BE2C (cell line): ENCODE data around the gene FXYD2.

ENCODE experiments used
- DNase-seq: peaks from one replicate; pipeline ENCODE4 v3.0.0-alpha.2; 2020
- H3K27me3 ChIP-seq: fragments of 250-450 bp; sonication (Bioruptor Pico); 2 replicates; pipeline ENCODE4 v1.5.1; 2020; ENCODE audit warnings: mild to moderate bottlenecking
- H3K36me3 ChIP-seq: fragments of 250-450 bp; sonication (Bioruptor Pico); 2 replicates; pipeline ENCODE4 v1.5.1; 2020; ENCODE audit warnings: mild to moderate bottlenecking
- H3K4me1 ChIP-seq: fragments of 250-450 bp; sonication (Bioruptor Pico); 2 replicates; pipeline ENCODE4 v1.5.1; 2020
- H3K4me3 ChIP-seq: 2 replicates; pipeline ENCODE4 v1.5.1; 2011; ENCODE audit warnings: low read depth, low read length
- H3K9me3 ChIP-seq: fragments of 250-450 bp; sonication (Bioruptor Pico); 2 replicates; pipeline ENCODE4 v1.5.1; 2020
- TF ChIP-seq, protein P1 (sequence below): IDR thresholded peaks from 2 replicates; pipeline ENCODE4 v1.5.1; 2012; ENCODE audit warnings: mild to moderate bottlenecking, low read depth, low read length

Gene FXYD2

DNA sequence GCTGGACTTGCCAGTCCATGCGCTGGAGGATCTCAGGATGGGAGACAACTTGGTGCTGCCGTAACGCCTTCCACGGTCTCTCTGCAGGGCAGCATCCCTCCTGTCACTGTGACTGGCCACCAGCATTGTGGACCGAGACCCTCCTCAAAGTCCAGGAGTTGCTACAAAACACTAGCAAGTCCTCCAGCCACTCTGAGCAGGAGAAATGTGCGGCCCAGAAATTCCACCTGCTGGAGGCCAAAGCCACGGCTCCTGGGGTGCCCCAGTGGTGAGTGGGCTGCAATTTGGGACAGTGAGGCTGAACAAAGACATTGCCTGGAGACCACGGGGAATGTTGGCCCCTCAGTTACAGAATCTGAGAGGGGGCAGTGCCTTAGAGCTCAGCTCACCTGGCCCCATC, 20.6 kb downstream of the FXYD2 start:
- Histone ChIP-seq H3K36me3 (no peaks in the 10 kb centered on the region), H3K27me3 (no peaks in the 10 kb centered on the region), H3K4me3 (no peak overlapping the region), H3K4me1 (no peaks in the 10 kb centered on the region), H3K9me3 (no peaks in the 10 kb centered on the region)
- DNase-seq = no peak
- TF ChIP-seq, protein P1, sequence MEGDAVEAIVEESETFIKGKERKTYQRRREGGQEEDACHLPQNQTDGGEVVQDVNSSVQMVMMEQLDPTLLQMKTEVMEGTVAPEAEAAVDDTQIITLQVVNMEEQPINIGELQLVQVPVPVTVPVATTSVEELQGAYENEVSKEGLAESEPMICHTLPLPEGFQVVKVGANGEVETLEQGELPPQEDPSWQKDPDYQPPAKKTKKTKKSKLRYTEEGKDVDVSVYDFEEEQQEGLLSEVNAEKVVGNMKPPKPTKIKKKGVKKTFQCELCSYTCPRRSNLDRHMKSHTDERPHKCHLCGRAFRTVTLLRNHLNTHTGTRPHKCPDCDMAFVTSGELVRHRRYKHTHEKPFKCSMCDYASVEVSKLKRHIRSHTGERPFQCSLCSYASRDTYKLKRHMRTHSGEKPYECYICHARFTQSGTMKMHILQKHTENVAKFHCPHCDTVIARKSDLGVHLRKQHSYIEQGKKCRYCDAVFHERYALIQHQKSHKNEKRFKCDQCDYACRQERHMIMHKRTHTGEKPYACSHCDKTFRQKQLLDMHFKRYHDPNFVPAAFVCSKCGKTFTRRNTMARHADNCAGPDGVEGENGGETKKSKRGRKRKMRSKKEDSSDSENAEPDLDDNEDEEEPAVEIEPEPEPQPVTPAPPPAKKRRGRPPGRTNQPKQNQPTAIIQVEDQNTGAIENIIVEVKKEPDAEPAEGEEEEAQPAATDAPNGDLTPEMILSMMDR = no peak

DNA sequence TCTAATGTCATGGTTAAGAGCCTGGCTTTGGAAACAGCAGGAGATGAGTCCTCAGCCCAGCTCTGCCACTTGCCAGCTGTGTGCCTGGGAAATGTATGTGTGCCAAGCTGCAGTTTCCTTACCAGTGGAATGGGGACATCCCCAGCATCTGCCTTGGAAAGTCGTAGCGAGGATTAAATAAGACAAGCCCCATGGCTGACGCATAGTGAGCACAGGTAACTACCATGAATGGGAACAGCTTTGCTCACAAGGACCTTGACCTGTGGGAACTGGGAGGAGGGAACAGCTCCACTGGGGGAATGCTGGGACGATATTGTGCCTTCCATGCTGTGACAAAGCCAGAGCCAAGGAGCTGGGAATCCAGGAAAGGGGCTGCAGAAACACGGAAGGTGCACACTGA, 24.9 kb downstream of the FXYD2 start:
- H3K27me3 ChIP-seq = peaks cover 27% of the 10 kb centered on the region
- no peak for DNase-seq
- peaks cover 3% of the 10 kb centered on the region; the same call in 1 of the 2 replicates for H3K4me1 ChIP-seq
- no peaks in the 10 kb centered on the region for H3K36me3 ChIP-seq
- TF ChIP-seq, protein P1 = no peak
- no peak overlapping the region for H3K4me3 ChIP-seq
- H3K9me3 ChIP-seq = no peaks in the 10 kb centered on the region

DNA sequence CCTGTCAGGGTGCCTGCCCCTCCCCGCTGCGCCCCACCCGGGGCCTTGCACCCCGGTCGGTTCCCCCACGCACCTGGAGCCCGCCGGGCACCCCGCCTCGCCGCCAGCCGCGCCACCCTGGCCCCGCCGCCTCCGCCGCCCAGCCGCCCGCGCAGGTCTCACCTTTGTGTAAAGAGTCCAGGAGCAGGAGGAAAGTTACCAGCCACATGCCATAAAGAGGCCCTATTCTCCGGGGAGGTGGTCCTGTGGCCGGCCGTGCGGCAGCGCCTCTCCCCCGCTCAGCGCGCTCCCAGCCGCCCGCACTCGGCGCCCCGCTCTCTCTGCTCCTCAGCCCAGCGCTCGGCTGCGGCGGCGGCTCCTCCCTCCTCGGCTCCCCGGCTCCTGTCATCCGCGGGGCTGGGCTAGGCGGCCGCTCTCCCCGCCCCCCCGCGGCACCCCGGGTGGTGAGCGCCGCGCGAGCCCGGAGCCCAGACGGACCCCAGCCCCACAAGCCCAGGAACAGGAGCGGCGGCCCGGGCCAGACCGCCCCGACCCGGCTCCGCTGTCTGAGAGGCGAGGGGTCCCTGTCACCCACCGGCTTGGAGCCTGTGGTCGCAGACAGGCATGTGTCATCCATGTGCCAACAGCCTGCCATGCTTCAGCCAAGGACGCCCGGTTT, 27.5 kb downstream of the FXYD2 start, which contains the start of gene DSCAML1:
Gene DSCAML1 (minus strand): TSS at position 345 of the 658 bp plus-strand sequence. CDS start 137 bp downstream, at position 208.
- Histone ChIP-seq H3K4me3 (peak within 1 kb of the TSS; percentile 44), H3K9me3 (no peaks in the 10 kb centered on the region), H3K4me1 (peaks cover 3% of the 10 kb centered on the region; the same call in 1 of the 2 replicates), H3K36me3 (no peaks in the 10 kb centered on the region), H3K27me3 (peaks cover 28% of the 10 kb centered on the region)
- TF ChIP-seq, protein P1 = no peak
- peak; percentile 51 for DNase-seq

DNA sequence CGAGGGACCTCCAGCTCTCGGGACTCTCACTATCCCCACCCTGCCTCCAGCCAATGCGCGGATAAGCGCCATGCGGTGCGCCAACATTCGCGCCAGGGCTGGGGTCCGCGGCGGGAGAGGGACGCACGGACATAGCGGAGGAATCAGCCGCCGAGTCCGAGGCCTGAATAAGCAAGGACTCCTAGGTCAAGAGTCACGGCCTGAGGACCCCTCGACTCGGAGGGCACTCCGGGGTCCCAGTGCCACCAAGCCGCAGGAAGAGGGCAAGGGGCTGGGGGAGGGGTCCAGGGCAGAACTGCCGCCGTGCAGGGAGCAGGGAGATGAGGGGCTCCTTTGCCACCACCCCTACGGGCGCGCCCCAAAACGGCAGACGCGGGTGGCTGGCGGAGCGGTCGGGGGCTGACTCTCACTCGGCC, 28.1 kb downstream of the FXYD2 start:
- Histone ChIP-seq H3K9me3 (no peaks in the 10 kb centered on the region), H3K36me3 (no peaks in the 10 kb centered on the region), H3K4me1 (peaks cover 3% of the 10 kb centered on the region; the same call in 1 of the 2 replicates), H3K4me3 (peak overlapping the region; percentile 44), H3K27me3 (peaks cover 28% of the 10 kb centered on the region)
- no peak for DNase-seq
- TF ChIP-seq, protein P1 = no peak

DNA sequence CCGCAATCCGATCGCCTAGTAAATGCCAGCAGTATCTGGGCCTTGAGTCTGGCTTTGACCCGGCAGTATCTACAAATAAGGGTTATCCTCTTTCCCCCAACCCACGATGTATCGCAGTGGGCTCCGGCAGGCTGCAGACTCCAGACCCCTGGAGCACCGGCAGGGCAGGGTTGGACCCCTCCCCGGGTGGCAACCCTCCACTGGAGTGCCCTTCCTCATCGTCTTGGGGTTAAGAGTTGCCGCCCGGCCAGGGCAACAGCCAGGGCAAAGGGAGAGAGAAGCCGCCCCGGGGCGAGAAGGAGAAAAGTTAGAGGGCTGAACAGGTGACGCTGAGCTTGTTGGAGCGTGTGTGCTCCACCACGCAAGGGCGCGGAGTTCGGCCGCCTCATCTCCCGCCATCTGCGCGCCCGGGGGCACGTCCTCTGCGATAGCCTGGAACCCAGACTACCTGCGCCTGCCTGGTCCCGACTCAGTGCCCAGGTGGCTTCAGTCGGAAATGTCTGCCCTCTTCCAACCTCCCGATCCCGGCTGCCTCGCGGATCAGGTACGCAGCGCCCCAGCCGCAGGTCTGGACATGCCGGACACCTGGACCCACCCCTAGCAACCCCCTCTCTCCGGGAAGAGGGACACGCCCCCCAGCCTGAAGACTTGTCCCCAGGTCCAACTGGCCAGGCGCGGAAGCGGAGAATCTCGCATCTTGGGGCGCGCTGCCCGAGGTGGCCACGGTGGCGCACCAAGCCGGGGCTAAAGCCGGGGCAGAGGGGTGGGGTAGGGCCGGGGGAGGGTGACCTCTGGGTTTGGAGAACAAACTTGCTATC, 28.7 kb downstream of the FXYD2 start:
- Histone ChIP-seq H3K27me3 (peaks cover 28% of the 10 kb centered on the region), H3K4me1 (peaks cover 3% of the 10 kb centered on the region; the same call in 1 of the 2 replicates), H3K36me3 (no peaks in the 10 kb centered on the region), H3K9me3 (no peaks in the 10 kb centered on the region), H3K4me3 (peak overlapping the region; percentile 44)
- TF ChIP-seq, protein P1 = no peak
- no peak for DNase-seq
